Astrocyte (in vitro differentiated cells and primary cell): ENCODE measurements around the gene MYH9. TPM values are rescaled to one million over a fixed set of nuclear protein-coding genes. Genes with fewer than 3 reads are reported as not detected.
A peak's percentile ranks its signal among the peaks of the same experiment; 100 is the strongest.

Experiments
- DNase-seq: peaks from one replicate; pipeline ENCODE4 v3.0.0-alpha.2; 2010; ENCODE audit warnings: low read depth
- FAIRE-seq: peaks from 2 replicates; lab custom pipeline; 2011; peaks lifted over from hg19 to GRCh38; lab: Jason Lieb, UNC
- H2AFZ ChIP-seq: 2 replicates; pipeline ENCODE4 v1.6.0; 2012; ENCODE audit warnings: low read depth, low read length, inconsistent platforms
- H3K27ac ChIP-seq: 2 replicates; pipeline ENCODE4 v1.5.1; 2011; ENCODE audit warnings: low read depth, low read length, inconsistent platforms
- H3K27me3 ChIP-seq: 2 replicates; pipeline ENCODE4 v1.6.0; 2011; ENCODE audit warnings: low read length, inconsistent platforms; ENCODE audit not compliant: insufficient read depth
- H3K36me3 ChIP-seq: 2 replicates; pipeline ENCODE4 v1.5.1; 2011; ENCODE audit warnings: low read length, inconsistent platforms; ENCODE audit not compliant: insufficient read depth
- H3K4me1 ChIP-seq: 2 replicates; pipeline ENCODE4 v1.5.1; 2011; ENCODE audit warnings: low read length, inconsistent platforms; ENCODE audit not compliant: insufficient read depth
- H3K4me2 ChIP-seq: 2 replicates; pipeline ENCODE4 v1.6.0; 2012; ENCODE audit warnings: low read length, inconsistent platforms
- H3K4me3 ChIP-seq: 2 replicates; pipeline ENCODE4 v1.5.1; 2011; ENCODE audit warnings: low read depth, mild to moderate bottlenecking, low read length, inconsistent platforms; ENCODE audit not compliant: insufficient read depth
- H3K79me2 ChIP-seq: 2 replicates; pipeline ENCODE4 v1.6.0; 2012; ENCODE audit warnings: mild to moderate bottlenecking, low read length, inconsistent platforms; ENCODE audit not compliant: insufficient read depth
- H3K9ac ChIP-seq: 2 replicates; pipeline ENCODE4 v1.6.0; 2012; ENCODE audit warnings: mild to moderate bottlenecking, low read length, inconsistent platforms
- H3K9me3 ChIP-seq: 2 replicates; pipeline ENCODE4 v1.5.1; 2012; ENCODE audit warnings: low read depth, mild to moderate bottlenecking, low read length, inconsistent platforms; ENCODE audit not compliant: insufficient read depth
- H4K20me1 ChIP-seq: 2 replicates; pipeline ENCODE4 v1.6.0; 2012; ENCODE audit warnings: low read length, inconsistent platforms; ENCODE audit not compliant: insufficient read depth
- H3K27ac Mint-ChIP-seq: one replicate; pipeline ENCODE4 v1.8.0; 2021; ENCODE audit warnings: mild to moderate bottlenecking, mixed read lengths; ENCODE audit not compliant: unreplicated experiment
- H3K27me3 Mint-ChIP-seq: one replicate; pipeline ENCODE4 v1.8.0; 2021; ENCODE audit warnings: low read depth, mixed read lengths; ENCODE audit not compliant: unreplicated experiment
- H3K36me3 Mint-ChIP-seq: one replicate; pipeline ENCODE4 v1.8.0; 2021; ENCODE audit warnings: low read depth, mixed read lengths; ENCODE audit not compliant: unreplicated experiment
- H3K4me1 Mint-ChIP-seq: one replicate; pipeline ENCODE4 v1.8.0; 2021; ENCODE audit warnings: low read depth, mixed read lengths; ENCODE audit not compliant: unreplicated experiment
- H3K4me3 Mint-ChIP-seq: one replicate; pipeline ENCODE4 v1.8.0; 2021; ENCODE audit warnings: mild to moderate bottlenecking, moderate library complexity, mixed read lengths; ENCODE audit not compliant: unreplicated experiment
- H3K9me3 Mint-ChIP-seq: one replicate; pipeline ENCODE4 v1.8.0; 2021; ENCODE audit warnings: mild to moderate bottlenecking, mixed read lengths; ENCODE audit not compliant: unreplicated experiment
- CTCF ChIP-seq: IDR thresholded peaks from 2 replicates; pipeline ENCODE4 v1.5.1; 2011; ENCODE audit warnings: low read depth, mild to moderate bottlenecking, inconsistent platforms, low read length, moderate library complexity; ENCODE audit not compliant: insufficient read depth
- EZH2 ChIP-seq: IDR thresholded peaks from 2 replicates; pipeline ENCODE4 v1.6.1; 2012; ENCODE audit warnings: mild to moderate bottlenecking, low read length, inconsistent platforms; ENCODE audit not compliant: insufficient read depth
- total RNA-seq: library from RNA; stranded (reverse); gene quantifications from 2 replicates; pipeline ENCODE4 v1.2.1, GENCODE V29; 2021

Gene MYH9
- total RNA-seq, 1 donor from 2014 or later: 2,278 TPM

GRCh38 chr22:36258701-36259614 lies 128.8 kb downstream of the MYH9 start:
- H2AFZ ChIP-seq: no peak overlapping the region
- H4K20me1 ChIP-seq: peaks cover 6% of the 10 kb centered on the region
- H3K4me1 Mint-ChIP-seq: peaks cover 26% of the 10 kb centered on the region
- peaks cover 8% of the 10 kb centered on the region for H3K4me1 ChIP-seq
- H3K27me3 Mint-ChIP-seq: peaks cover 3% of the 10 kb centered on the region
- H3K27ac ChIP-seq: no peak overlapping the region
- TF ChIP-seq EZH2 (no peak), CTCF (no peak)
- DNase-seq (no peak), FAIRE-seq (no peak)
- H3K4me3 ChIP-seq: no peak overlapping the region
- no peaks in the 10 kb centered on the region for H3K9me3 Mint-ChIP-seq
- peaks cover 15% of the 10 kb centered on the region for H3K36me3 Mint-ChIP-seq
- peak overlapping the region; percentile 89 for H3K27ac Mint-ChIP-seq
- no peaks in the 10 kb centered on the region for H3K9me3 ChIP-seq
- no peaks in the 10 kb centered on the region for H3K79me2 ChIP-seq
- H3K4me2 ChIP-seq: peak overlapping the region; percentile 37
- H3K27me3 ChIP-seq: no peaks in the 10 kb centered on the region
- H3K9ac ChIP-seq: no peak overlapping the region
- H3K4me3 Mint-ChIP-seq: no peak overlapping the region
- no peaks in the 10 kb centered on the region for H3K36me3 ChIP-seq

- peaks cover 26% of the 10 kb centered on the region for H3K4me1 Mint-ChIP-seq
- no peaks in the 10 kb centered on the region for H3K79me2 ChIP-seq
- no peak overlapping the region for H3K9ac ChIP-seq
- no peak overlapping the region for H3K4me2 ChIP-seq
- FAIRE-seq (no peak), DNase-seq (no peak)
- TF ChIP-seq CTCF (no peak), EZH2 (no peak)
- H3K36me3 ChIP-seq: no peaks in the 10 kb centered on the region
- peak overlapping the region; percentile 27 for H3K4me3 Mint-ChIP-seq
- peaks cover 8% of the 10 kb centered on the region for H3K4me1 ChIP-seq
- no peaks in the 10 kb centered on the region for H3K9me3 Mint-ChIP-seq
- no peaks in the 10 kb centered on the region for H3K27me3 ChIP-seq
- no peak overlapping the region for H3K4me3 ChIP-seq
- peaks cover 6% of the 10 kb centered on the region for H4K20me1 ChIP-seq
- H3K9me3 ChIP-seq: no peaks in the 10 kb centered on the region
- peaks cover 4% of the 10 kb centered on the region for H3K27me3 Mint-ChIP-seq
- H3K36me3 Mint-ChIP-seq: peaks cover 10% of the 10 kb centered on the region
- H3K27ac ChIP-seq: no peak overlapping the region
- H2AFZ ChIP-seq: no peak overlapping the region
- H3K27ac Mint-ChIP-seq: peak overlapping the region; percentile 89
Observed at GRCh38 chr22:36257948-36258670, 129.7 kb downstream of the MYH9 start.
